GM19467 (cell line): ENCODE measurements around the gene COL3A1.

ENCODE experiments used
- ATAC-seq: cut with Tn5 transposase; IDR thresholded peaks from one replicate; pipeline ENCODE4 v1.9.1; 2021; ENCODE audit warnings: mild to moderate bottlenecking, moderate library complexity; ENCODE audit not compliant: unreplicated experiment

COL3A1 gene

DNA sequence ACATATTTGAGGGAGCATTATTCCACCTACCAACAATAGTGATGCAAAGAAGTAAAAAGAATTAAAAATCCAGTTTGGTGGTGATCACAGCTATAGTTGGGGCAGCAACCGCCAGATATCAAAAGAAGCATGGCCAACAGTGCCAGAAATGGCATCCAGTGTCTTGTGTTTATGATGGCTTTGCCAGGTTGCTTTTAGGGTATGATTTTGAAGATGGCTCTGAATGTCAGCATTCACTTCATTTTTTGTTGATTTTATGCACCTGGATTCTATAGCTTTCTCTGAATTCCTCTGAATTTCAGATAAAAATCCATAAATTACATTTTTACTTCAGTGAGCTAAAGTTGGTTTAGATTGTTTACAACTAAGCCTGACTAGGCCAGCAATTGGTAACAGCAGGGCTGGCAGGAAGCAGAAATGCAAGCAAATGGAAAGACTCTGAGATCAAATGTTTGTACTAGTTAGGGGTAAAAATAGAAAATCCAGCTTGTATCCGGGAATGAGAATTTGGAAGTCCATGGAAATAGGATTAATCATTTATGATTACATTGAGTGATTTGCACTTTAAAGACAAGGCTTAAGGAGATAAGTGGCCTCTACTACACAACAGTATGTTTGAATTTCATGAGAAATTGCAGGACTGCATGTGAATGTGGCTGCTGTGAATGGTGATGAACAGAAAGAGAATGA is 40.4 kb downstream of the COL3A1 start:
- ATAC-seq = no peak

DNA sequence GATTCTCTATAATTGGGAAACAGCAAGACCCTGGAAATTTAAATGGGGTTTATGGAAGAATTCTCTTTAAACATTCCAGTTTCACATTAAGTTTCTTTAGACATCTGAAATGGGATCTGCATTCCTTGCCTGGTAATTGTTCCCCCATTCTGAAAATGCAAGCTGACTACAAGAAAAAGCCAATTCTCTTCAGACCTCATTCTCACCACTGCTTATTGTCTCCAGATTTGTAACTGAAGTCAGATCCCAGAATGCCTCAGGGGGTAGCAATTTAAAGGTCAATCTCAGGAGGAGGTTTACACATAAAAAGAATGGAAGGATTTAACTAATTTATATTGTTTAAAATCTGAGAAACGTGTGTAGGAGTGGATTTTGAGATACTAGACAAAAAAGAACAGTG is 41.2 kb downstream of the COL3A1 start:
- no peak for ATAC-seq

DNA sequence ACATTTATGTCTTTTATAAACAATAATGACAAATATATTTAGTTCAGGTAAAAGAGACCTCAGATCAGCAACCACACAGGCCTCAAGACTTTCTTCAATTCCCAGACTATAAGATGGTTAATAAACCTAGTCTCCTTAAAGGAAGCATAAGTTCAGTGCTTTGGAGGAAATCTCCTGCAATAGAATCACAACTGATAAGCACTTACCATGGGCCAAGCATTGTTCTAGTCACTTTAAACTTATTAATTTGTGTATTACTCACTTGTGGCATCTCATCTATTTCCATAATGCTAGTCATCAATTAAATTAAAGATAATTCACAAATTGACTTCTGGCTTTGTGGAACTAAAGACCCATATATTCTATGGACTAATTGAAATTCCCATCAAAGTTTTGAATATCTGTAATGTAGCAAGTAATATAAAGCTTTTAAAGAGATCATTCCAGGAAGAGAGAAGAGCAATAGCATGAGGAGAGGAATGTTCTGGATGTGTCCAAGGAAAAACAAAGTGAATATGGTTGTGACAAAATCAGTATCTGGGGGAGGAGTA is 42.2 kb downstream of the COL3A1 start:
- ATAC-seq = no peak

DNA sequence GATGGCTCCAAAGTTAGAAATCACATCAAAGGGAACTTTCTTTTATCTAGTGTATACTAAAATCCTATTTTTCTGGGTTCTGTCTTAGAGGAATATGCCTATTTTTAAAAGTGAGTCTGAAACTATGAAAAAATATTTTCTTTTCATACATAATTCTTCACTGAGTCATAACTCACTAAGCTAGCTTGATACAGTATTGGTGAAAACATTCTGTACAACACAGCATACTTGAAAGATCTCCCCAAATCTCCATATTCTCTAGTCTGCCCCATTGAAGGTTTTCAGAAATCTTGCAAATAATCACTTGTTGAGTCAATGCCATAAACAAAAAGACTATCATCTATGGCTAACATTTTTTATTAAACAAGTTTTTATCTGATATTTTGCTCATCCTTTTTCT is 44.5 kb downstream of the COL3A1 start:
- no peak for ATAC-seq

DNA sequence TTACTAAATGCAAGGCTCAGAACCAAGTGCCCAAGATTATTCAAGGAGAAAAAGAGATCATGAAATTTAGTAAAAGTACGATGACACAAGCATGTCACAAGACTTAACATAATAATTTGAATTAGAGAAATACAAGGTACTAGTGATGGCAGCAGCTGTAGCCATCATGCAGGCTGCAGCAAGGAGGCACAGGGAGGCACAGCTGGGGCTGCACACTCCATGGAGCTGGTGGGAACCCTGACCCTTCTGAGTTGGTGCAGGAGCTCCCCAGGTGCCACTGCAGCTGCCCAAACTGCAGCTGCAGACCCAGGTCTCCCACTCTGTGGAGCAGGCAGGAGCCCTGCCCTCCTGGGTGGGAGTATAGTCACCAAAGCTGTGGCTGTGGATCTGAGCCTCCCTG is 46.0 kb downstream of the COL3A1 start:
- no peak for ATAC-seq

DNA sequence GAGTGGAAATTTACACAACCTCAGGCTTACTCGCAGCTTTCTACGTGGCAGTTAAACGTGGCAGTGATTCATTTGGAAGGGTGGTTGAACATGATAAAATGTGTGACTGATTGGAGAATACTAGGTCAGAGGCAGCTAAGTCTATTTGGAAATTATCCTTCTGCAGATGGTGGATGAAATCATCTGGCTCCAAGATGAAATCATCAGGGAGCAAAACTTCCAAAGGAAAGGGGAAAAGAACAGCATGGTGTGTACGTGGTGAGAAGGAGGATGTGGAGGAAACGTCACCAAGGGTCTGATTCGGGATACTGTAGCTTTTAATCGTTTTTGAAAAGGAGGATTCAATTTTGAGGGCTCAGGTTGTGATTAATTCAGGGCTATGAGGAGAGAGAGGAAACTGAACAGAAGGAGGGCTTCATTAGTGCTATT is 47.9 kb downstream of the COL3A1 start:
- no peak for ATAC-seq

DNA sequence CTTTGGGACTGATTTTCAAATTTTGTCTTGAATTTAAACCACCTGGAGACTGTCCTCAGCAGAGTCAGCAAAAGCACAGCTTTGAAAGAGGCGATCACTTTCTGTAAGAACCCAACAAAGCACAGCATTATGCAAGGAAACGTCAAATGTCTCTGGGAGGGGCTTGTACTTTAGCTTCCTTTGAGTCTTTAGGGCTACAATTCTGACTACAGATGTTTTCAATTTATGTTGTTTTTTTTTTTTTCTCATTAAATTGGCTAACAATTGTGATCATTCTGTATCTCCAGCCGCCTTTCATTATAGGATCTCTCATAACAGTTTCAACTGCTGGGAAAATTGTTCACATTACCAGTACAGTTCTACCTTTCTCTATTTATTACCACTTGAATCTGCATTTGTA is 48.3 kb downstream of the COL3A1 start:
- no peak for ATAC-seq

DNA sequence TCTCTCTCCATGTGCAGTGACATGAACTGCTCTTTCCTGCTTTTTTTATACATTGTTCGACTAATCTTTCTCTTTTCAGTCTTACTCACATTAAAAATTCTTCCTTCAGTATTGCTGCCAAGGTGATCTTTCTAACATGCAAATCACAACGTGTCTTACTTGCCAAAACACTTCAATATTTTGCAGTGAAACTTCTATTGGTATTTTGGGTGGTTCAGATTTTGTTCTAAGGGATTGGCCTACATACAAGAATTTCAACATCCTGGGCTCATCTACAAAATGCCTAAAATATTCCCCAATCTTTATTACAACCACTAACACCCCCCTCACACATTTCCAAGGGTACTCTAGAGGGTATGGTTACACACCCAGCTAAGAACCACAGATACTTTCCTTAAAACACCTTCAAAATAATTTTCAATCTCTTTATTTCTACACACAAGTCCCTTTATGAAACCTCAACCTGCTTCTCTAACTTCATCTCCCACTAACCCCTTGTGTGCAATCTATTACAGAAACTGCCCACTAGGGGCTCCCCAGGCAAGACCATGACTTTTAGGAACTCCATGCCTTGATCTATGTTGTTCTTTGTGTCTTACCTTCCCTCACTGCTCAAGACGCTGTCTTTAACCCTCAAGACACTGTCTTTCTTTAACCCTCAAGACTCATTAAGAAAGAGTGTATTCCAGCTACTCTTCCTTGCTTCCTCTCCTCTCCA is 50.9 kb downstream of the COL3A1 start:
- no peak for ATAC-seq

DNA sequence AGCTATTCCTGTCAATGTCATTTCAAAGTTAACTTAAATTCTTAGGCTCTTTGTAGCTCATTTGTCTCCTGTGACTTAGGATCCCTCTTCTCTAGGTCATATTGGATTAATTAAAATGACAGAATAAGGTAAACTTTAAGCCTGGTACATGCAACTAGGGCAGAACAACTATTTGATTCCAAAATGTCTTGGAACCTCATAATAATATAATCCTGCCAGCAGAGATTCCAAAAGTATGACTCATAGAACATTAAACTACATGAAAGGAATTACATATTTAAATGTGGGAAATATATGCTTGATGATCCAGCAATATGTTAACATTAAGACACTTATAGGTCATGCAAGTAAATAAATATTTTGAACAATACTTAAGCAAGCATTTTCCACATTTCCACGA is 63.3 kb downstream of the COL3A1 start:
- ATAC-seq = no peak

DNA sequence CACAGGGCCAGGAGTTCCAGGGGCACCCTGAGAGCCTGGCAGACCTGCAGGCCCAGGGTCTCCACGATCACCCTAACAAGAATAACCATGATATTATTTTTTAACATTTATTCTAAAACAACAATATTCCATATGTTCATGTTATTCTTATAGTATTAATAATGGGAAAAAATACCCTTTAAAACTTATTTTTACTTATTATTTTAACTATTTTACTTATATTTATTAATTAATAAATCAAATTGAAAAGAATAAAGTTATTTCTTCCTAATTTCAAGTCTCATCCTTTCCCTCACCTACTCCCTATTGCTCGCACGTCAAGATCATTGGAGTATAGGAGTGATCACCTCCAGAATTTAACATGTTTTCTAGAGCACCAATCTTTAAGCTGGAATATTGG is 71.7 kb downstream of the COL3A1 start:
- no peak for ATAC-seq

DNA sequence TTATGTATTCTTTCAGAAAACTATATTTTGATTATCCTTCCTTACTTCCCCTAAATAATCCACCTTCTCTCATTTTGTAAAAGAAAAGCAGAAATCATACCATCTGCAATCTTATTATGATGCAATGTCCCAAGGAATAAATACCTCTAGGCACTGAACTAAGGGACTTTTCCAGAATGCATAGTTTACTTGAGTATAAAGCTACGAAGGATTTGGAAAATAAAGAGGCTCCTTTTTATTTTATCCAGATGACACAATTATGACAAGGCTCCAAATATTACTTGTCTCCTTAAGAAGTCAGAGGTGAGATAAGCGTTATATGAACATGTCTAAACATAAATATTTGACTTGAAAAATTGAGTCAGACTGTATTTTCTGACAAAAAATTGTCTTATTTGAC is 72.1 kb downstream of the COL3A1 start:
- no peak for ATAC-seq

DNA sequence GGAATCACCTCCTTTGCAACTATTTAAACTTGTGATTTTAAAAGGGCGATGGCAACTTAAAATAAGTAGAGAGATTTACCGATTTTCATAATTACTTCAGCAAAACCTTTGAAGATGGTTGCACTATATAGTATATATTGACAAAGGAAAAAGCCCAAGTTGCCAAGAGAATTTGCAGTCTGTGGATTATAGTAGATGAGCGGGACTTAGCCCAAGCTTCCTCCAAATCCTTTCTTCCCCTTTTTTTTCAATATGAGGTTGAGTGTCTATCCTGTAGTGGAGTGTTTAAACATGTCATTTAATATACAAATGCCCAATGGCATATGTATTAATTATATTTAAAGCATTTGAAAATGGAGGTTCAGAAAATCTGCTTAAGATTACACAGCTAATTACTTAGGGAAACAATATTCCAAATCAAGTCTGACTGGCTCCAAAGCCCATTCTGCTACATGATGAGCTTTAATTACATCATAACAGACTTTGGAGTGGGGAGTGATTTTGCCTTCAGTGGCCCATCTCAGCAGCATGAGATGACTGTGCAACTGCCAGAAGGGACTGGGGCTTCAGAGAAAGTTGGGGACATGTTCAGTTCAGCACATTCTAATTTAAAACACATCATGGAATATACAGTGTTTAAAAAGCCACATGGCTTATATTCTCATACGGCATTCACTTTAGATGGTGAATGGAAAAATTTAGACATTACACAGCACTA is 73.2 kb downstream of the COL3A1 start:
- ATAC-seq = no peak

DNA sequence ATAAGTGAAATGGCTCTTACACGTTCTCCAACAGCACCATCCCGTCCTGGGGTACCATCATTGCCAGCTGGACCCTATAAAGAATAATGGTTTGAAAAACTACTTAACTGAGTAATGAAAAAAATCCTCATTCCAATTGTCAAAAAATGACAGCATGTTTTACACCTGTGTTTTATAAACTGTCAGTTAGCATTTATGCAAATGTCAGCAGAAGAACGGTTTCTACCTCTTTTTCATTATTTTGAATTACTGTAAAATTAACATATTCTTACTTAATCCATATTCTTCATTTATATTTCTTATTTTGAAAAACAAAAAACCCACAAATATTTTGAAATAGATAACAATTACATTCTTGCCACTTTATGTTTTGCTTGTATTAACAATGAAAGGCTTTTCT is 74.0 kb downstream of the COL3A1 start:
- no peak for ATAC-seq

DNA sequence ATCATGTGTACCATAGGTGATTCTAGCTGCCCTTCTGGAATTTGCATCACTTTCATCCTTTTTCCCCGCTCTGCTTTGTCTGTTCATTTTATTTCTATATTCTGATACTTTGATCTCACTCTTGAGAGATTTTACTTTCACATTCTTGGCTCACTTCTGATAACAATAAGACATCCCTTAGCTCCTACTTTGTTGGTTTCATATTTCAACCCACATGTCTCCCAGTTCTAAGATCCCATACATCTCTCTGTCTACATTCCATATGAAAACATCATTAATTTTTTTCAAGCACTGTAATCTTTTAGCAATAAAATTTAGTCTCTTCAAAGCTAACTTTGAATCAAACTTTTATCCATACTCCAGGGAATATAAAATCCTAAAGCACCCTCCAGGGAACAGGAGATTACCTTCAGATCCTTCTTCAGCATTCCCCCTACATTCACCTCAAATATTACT is 75.6 kb downstream of the COL3A1 start:
- no peak for ATAC-seq

DNA sequence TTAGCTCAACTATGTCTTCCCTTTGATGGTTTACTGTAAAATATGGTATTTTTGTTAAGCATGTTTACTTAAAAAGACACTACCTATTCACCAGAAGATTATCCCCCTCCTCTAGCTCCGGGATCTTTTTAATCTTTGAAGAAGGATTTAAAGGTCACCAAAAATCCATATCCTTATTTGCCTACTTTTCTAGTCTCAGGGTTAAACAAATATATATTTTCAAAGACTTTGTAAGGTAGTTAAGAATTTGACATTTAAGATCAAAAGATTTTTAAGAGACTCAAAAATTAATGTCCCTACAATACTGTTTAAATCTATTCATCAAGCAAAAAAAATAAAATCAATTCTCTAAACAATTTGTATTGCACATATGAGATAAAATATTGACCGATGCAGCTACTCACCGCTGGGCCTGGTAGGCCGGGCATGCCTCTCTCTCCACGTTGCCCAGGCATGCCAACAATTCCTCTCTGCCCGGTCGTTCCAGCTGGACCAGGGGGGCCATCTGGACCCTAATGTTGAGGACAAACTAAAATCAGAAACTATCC is 76.1 kb downstream of the COL3A1 start:
- no peak for ATAC-seq

DNA sequence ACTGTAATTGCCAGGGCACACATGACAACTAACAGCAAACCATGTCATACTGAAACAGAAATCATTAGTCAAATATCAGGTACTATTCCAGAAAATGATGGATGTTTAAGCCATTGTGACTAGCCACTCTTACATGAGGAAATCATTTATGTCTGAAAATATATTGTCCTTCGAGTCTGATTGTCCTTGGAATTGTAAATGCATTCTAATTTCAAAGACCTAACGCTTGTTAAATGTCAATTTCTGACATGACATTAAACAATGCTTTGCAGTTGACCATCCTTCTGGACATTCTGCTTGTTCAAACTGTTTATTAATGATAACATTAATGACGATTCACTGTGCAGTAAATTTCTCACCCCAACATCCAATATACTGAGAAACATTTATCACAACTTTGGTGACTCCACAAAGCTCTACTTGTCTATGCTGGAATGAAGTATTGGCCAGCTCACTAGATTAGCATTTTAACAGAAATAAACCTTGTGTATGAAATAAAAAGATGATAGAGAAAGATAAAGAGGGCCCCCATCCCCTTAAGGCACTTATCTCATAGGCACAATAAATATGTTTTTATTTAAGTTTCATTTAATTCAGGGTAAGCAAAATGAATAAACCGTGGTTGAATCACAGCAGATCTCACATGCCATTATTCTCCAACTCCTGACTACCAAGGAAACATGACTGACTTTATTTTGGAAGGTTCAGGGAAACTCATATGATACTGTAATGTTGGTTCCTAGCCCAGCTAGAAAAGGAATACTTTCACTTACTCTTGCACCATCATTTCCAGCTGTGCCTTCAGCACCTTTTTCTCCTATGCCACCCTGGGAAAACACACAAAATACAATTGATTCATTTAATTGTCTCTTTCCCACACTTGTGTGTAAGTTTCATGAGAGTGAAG is 82.3 kb downstream of the COL3A1 start:
- ATAC-seq = no peak

DNA sequence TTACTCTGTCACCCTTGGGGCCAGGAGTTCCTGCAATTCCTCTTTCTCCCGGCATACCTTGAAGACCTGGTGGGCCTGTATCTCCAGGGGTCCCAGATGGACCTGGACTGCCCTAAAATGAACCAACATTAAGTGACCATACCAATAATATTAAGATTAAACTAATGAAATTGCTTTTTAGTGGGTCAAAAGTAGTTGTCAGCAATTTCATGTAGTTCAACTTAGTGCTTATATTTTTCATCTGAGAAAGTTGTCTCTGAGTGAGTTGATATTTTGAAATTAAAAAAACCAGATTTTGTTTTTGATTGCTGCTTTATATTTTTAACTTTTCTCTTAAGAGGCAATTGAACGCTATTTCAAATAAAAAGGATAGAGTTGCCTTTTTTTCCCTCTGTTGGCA is 83.1 kb downstream of the COL3A1 start:
- no peak for ATAC-seq

DNA sequence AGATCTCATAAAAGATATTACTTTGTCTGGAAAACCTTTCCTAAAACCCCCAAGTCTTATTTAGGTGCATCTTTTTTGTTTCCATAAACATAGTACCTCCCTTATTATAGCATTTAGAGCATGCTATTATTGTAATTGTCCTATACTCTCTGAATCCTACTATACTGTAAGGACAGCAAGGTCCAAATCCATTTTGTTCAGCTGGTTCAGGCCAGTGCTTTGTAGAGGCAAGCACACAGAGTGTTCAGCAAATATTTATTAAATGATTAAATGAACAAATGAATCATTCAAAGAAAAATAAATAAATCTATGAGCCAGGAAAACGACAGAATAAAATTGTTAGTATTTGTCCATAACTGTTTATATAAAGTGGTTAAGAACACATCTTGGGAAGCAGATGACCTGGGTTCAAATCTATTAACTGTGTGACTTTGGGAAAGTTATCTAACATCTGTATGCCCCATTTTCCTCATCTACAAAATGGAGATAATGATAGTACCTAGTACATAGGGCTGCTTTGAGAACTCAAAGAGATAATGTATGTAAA is 86.0 kb downstream of the COL3A1 start:
- ATAC-seq = no peak
